ENCODE data around the gene C19orf73.
"Not testable (repeated sequence)": the region's sequence is repeated elsewhere in the genome, so short reads cannot be mapped to it uniquely, and the experiment has no call there.

C19orf73 gene

GRCh38 chr19:49148784-49149651 lies 30.1 kb upstream of the C19orf73 start:
- FAIRE-seq = no peak

- no peak for FAIRE-seq
These were observed 29.2 kb upstream of the C19orf73 start for GRCh38 chr19:49148044-49148682.

- not testable (repeated sequence) for FAIRE-seq
These were observed 27.4 kb upstream of the C19orf73 start for GRCh38 chr19:49146408-49146770.

GRCh38 chr19:49145573-49146407 lies 26.8 kb upstream of the C19orf73 start:
- FAIRE-seq = no peak

- no peak for FAIRE-seq
These were observed 24.0 kb upstream of the C19orf73 start for GRCh38 chr19:49142866-49143335.

- FAIRE-seq = no peak
These were observed 22.4 kb upstream of the C19orf73 start for GRCh38 chr19:49141352-49141751.

GRCh38 chr19:49140951-49141350 lies 22.0 kb upstream of the C19orf73 start:
- FAIRE-seq = no peak

GRCh38 chr19:49136771-49137171 lies 17.8 kb upstream of the C19orf73 start:
- no peak for FAIRE-seq

GRCh38 chr19:49135686-49136085 lies 16.7 kb upstream of the C19orf73 start:
- no peak for FAIRE-seq

GRCh38 chr19:49133621-49134454 lies 14.9 kb upstream of the C19orf73 start:
- no peak for FAIRE-seq

- no peak for FAIRE-seq
These were observed 14.1 kb upstream of the C19orf73 start for GRCh38 chr19:49132974-49133609.

- FAIRE-seq = no peak
These were observed 11.4 kb upstream of the C19orf73 start for GRCh38 chr19:49130325-49130724.

GRCh38 chr19:49129238-49129583 lies 10.3 kb upstream of the C19orf73 start:
- no peak for FAIRE-seq

GRCh38 chr19:49128545-49129237 lies 9.7 kb upstream of the C19orf73 start:
- FAIRE-seq = no peak

- FAIRE-seq = no peak
These were observed 9.0 kb upstream of the C19orf73 start for GRCh38 chr19:49127674-49128544.

GRCh38 chr19:49127225-49127624 lies 8.3 kb upstream of the C19orf73 start:
- not testable (repeated sequence) for FAIRE-seq

- no peak for FAIRE-seq
These were observed 7.6 kb upstream of the C19orf73 start for GRCh38 chr19:49126575-49126974.

- no peak for FAIRE-seq
These were observed 6.2 kb upstream of the C19orf73 start for GRCh38 chr19:49125025-49125731.

- FAIRE-seq = not testable (repeated sequence)
These were observed 4.3 kb upstream of the C19orf73 start for GRCh38 chr19:49123285-49123684.
